ENCODE data around the gene KIRREL3. TPM values are rescaled to one million over a fixed set of nuclear protein-coding genes. Genes with fewer than 3 reads are reported as not detected.

Gene KIRREL3
- total and polyA plus RNA-seq, 5 donors: 0.74 to 1.2 (median 1.0) TPM

- H3K4me1 ChIP-seq (ENCODE audit: control insufficient read depth, insufficient read depth, low read length): peaks cover 2% of the 10 kb centered on the region
- H3K27me3 ChIP-seq (ENCODE audit: control insufficient read depth, insufficient read depth): no peaks in the 10 kb centered on the region
- peak; percentile 83 to 92 (median 89) for DNase-seq
- peak overlapping the region; percentile 89 for H3K27ac ChIP-seq (ENCODE audit: low read length)
- H3K4me3 ChIP-seq (ENCODE audit: low read length): no peak overlapping the region
- intact Hi-C loops (cut with DNase I): loop anchor here (1.0 to 5.0 kb wide), 5 partner anchors 38 to 172 kb away; no protein-coding TSS in a partner anchor
- peak; percentile 85 to 89 for ATAC-seq
- WGBS: 6% methylated on average over 19 of the region's 19 CpGs
- no peaks in the 10 kb centered on the region for H3K9me3 ChIP-seq (ENCODE audit: control insufficient read depth, low read length)
These were observed 519.9 kb downstream of the KIRREL3 start for GRCh38 chr11:126480410-126481302.

DNA sequence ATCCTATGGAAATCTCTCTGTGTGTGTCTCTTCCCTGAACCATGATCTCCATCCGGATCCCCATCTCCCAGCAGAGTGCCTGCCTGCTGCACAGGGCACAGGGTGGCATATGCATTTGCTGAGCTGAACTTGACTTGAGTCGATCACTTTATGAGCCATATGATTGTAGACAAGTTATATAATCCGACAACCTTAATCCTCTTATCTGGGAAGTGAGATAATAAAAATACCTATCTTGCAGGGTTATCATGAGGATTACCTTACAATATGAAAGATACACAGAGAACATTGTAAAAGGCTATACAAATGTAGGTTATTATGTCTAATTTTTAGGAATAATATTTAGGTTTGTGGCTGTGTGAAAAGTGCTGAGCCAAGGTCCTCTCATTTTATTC, 520.6 kb downstream of the KIRREL3 start:
- no peak overlapping the region for H3K4me3 ChIP-seq (ENCODE audit: low read length)
- whole genome bisulfite sequencing: 92% methylated on average over 3 of the region's 3 CpGs
- intact Hi-C loops (cut with DNase I): loop anchor here (1.0 to 5.0 kb wide), 5 partner anchors 38 to 171 kb away; no protein-coding TSS in a partner anchor
- H3K27me3 ChIP-seq (ENCODE audit: control insufficient read depth, insufficient read depth): no peaks in the 10 kb centered on the region
- no peak overlapping the region for H3K27ac ChIP-seq (ENCODE audit: low read length)
- DNase-seq: no peak
- no peaks in the 10 kb centered on the region for H3K9me3 ChIP-seq (ENCODE audit: control insufficient read depth, low read length)
- ATAC-seq: no peak
- H3K4me1 ChIP-seq (ENCODE audit: control insufficient read depth, insufficient read depth, low read length): peaks cover 2% of the 10 kb centered on the region

DNA sequence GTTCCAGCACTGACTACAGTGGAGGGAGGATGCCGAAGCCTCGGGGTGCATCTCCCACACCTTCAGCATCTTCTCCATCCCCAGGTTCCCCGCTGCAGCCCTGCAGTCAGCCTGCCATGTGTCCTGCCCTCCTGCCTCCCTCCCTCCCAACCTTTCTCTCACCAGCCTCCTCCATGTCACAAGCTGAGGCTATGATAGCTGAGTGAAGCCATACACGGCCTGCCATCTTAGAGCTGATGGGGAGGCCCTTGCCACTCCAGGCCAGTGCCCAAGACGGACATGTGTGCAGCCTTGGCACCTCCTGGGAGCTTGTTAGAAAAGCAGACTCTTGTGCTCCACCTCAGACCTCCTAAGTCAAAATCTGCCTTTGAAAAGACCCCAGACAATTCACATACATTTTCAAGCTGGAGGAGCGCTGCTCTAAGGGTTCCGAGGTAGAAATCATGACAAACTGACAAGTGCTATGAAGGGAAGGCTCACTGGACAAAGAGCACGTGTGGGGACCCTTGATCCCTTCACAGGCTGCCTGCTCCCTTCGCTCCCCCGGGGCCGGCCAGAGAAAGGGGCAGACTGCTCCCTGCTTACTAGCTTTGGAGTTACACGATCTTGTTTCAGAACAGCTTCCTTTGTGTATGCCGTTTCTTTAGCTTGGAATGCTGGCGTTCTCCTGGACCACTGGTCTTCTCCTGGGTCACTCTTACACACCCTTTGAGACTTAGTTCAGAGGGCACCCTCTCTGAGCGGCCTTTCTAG, 521.2 kb downstream of the KIRREL3 start:
- intact Hi-C loops (cut with DNase I): loop anchor here in 1 of 4 donors (5.0 kb wide), 1 partner anchor 37 kb away; no protein-coding TSS in a partner anchor
- DNase-seq (peak in 1 of 3 donors; percentile 22), ATAC-seq (no peak)
- H3K9me3 ChIP-seq (ENCODE audit: control insufficient read depth, low read length): no peaks in the 10 kb centered on the region
- H3K27me3 ChIP-seq (ENCODE audit: control insufficient read depth, insufficient read depth): no peaks in the 10 kb centered on the region
- 88% methylated on average over 15 of the region's 15 CpGs for WGBS
- no peak overlapping the region for H3K4me3 ChIP-seq (ENCODE audit: low read length)
- H3K4me1 ChIP-seq (ENCODE audit: control insufficient read depth, insufficient read depth, low read length): peaks cover 2% of the 10 kb centered on the region
- no peak overlapping the region for H3K27ac ChIP-seq (ENCODE audit: low read length)

GRCh38 chr11:126478466-126478865, 522.1 kb downstream of the KIRREL3 start:
- no peak for ATAC-seq
- no peaks in the 10 kb centered on the region for H3K27me3 ChIP-seq (ENCODE audit: control insufficient read depth, insufficient read depth)
- H3K27ac ChIP-seq (ENCODE audit: low read length): no peak overlapping the region
- H3K9me3 ChIP-seq (ENCODE audit: control insufficient read depth, low read length): no peaks in the 10 kb centered on the region
- peaks cover 2% of the 10 kb centered on the region for H3K4me1 ChIP-seq (ENCODE audit: control insufficient read depth, insufficient read depth, low read length)
- intact Hi-C loops (cut with DNase I): loop anchor here in 1 of 4 donors (5.0 kb wide), 1 partner anchor 36 kb away; no protein-coding TSS in a partner anchor
- no peak overlapping the region for H3K4me3 ChIP-seq (ENCODE audit: low read length)
- no peak for DNase-seq
- 87% methylated on average over 5 of the region's 5 CpGs for WGBS

DNA sequence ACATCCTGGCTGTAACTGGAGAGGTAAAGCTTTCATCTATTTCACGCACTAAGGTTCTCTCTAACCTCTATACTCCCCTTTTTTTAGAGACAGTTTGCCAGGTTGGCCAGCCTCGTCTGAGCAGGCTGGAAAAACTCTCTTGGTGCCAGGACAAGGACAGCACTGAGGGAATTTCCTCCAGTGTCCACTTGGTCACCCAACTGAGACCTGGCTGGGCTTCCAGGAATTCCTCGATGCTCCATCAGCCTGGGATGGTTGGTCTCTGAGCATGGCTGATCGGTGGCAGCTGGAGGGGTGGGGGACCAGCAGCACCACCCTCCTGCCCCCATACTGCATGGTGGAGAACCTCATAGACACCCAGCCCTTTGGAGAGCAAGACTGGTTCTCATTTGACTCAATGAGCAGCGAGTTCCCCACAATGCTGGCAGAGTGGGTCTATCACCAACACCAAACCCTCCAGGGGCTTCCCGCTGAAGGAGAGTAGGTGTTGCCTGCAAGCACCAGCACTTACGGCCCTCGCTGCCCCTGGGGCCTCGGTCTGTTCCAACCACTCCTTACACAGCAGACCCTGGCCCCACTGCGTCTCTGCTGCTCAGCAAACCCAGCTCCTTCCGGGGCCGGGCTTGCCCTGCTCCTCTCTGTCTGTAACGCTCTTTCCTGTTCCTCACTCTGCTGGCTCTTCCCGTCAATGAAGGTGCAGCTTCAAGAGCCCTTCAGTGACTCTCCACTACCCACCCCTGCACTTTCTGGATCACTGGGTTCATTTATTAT, 522.9 kb downstream of the KIRREL3 start:
- H3K9me3 ChIP-seq (ENCODE audit: control insufficient read depth, low read length): no peaks in the 10 kb centered on the region
- intact Hi-C loops (cut with DNase I): loop anchor here in 1 of 4 donors (5.0 kb wide), 1 partner anchor 35 kb away; no protein-coding TSS in a partner anchor
- ATAC-seq (no peak), DNase-seq (peak in 1 of 3 donors; percentile 61)
- H3K4me1 ChIP-seq (ENCODE audit: control insufficient read depth, insufficient read depth, low read length): peaks cover 2% of the 10 kb centered on the region
- no peak overlapping the region for H3K4me3 ChIP-seq (ENCODE audit: low read length)
- 73% methylated on average over 14 of the region's 14 CpGs for WGBS
- H3K27me3 ChIP-seq (ENCODE audit: control insufficient read depth, insufficient read depth): no peaks in the 10 kb centered on the region
- H3K27ac ChIP-seq (ENCODE audit: low read length): no peak overlapping the region

DNA sequence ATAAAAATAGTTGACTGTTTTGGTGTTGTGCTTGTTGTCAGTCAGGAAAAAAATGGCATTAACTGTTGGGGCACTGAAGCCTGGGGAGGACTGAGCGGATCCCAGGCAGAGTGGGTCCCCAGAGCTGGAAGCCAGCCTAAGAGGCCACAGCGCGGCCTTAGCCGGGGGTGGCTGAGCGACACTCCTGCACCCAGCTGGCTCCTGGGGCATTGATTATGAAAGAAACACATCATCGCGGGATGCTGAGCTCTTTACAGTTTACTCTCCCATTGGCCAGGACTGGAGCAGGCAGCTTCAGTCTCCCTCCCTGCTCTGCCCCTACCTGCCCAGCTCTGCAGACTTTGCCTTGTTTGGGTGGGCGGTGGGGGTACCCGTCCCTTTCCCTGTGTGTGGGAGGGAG, 523.6 kb downstream of the KIRREL3 start:
- Histone ChIP-seq H3K27ac (ENCODE audit: low read length) (no peak overlapping the region), H3K4me3 (ENCODE audit: low read length) (no peak overlapping the region), H3K9me3 (ENCODE audit: control insufficient read depth, low read length) (no peaks in the 10 kb centered on the region), H3K27me3 (ENCODE audit: control insufficient read depth, insufficient read depth) (no peaks in the 10 kb centered on the region), H3K4me1 (ENCODE audit: control insufficient read depth, insufficient read depth, low read length) (peaks cover 2% of the 10 kb centered on the region)
- ATAC-seq: no peak
- intact Hi-C loops (cut with DNase I): loop anchor here in 1 of 4 donors (5.0 kb wide), 1 partner anchor 35 kb away; no protein-coding TSS in a partner anchor
- peak in 1 of 3 donors; percentile 20 for DNase-seq
- 84% methylated on average over 9 of the region's 9 CpGs for WGBS

DNA sequence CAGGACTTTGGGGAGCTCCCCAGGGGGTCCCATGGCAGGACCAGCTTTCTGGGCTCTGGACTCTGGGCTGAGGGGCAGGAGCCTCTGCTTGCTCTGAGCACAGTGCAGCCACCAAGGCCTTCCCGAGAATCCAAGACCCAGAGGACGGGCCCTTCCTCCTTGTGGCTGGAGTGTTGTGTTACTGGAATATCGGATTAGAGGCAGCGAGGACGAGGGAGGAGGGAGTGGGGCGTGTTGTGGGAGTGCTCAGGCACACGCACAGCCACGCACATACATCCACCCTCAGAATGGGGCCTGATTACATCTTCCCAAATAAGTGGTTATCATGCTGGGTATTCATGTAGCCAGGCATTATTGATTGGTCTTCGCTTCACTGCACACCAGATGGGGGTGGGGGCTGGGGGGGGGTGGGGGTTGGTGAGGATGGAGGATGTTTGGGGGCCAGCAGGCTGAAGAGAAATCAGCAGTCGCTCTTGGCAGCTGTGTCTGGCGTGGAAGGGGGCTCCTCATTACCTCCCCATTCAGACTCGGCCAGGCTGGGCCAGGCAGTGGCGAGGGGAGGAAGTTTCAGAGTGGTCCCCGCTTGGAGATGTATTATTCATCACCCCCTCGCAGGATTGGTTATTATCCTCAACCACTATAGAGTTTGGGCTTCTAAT, 524.2 kb downstream of the KIRREL3 start:
- peaks cover 2% of the 10 kb centered on the region for H3K4me1 ChIP-seq (ENCODE audit: control insufficient read depth, insufficient read depth, low read length)
- WGBS: 86% methylated on average over 15 of the region's 15 CpGs
- intact Hi-C loops (cut with DNase I): loop anchor here in 1 of 4 donors (5.0 kb wide), 1 partner anchor 34 kb away; no protein-coding TSS in a partner anchor
- ATAC-seq: no peak
- DNase-seq: peak in 1 of 3 donors; percentile 38
- no peaks in the 10 kb centered on the region for H3K27me3 ChIP-seq (ENCODE audit: control insufficient read depth, insufficient read depth)
- H3K27ac ChIP-seq (ENCODE audit: low read length): no peak overlapping the region
- H3K4me3 ChIP-seq (ENCODE audit: low read length): no peak overlapping the region
- H3K9me3 ChIP-seq (ENCODE audit: control insufficient read depth, low read length): no peaks in the 10 kb centered on the region

GRCh38 chr11:126475014-126475991, 525.3 kb downstream of the KIRREL3 start:
- H3K4me1 ChIP-seq (ENCODE audit: control insufficient read depth, insufficient read depth, low read length): no peaks in the 10 kb centered on the region
- H3K9me3 ChIP-seq (ENCODE audit: control insufficient read depth, low read length): no peaks in the 10 kb centered on the region
- DNase-seq (peak in 2 of 3 donors; percentile 60 to 74), ATAC-seq (peak; percentile 32 to 40)
- H3K4me3 ChIP-seq (ENCODE audit: low read length): no peak overlapping the region
- 63% methylated on average over 26 of the region's 26 CpGs for WGBS
- H3K27me3 ChIP-seq (ENCODE audit: control insufficient read depth, insufficient read depth): no peaks in the 10 kb centered on the region
- intact Hi-C loops (cut with DNase I): loop anchor here in 1 of 4 donors (5.0 kb wide), 1 partner anchor 33 kb away; no protein-coding TSS in a partner anchor
- no peak overlapping the region for H3K27ac ChIP-seq (ENCODE audit: low read length)

DNA sequence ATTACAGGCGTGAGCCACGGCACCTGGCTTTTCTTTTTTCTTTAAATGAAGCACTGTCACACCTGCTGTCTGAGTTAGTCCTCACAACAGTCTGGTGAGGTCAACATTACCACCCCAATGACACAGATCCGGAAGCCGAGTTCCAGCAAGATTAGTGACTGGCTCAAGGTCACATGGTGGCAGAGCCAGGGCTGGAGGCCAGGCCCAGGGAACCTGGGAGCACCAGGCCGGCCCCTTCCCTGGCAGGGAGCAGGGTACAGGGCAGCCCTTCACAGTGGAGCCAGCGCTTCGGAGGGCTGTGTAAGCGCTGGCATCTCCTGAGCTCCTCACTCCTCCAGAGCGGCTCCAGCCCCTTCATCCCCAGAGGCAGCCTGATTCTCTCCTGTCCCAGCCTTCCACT, 526.4 kb downstream of the KIRREL3 start:
- Histone ChIP-seq H3K27me3 (ENCODE audit: control insufficient read depth, insufficient read depth) (no peaks in the 10 kb centered on the region), H3K4me3 (ENCODE audit: low read length) (no peak overlapping the region), H3K4me1 (ENCODE audit: control insufficient read depth, insufficient read depth, low read length) (no peaks in the 10 kb centered on the region), H3K9me3 (ENCODE audit: control insufficient read depth, low read length) (no peaks in the 10 kb centered on the region), H3K27ac (ENCODE audit: low read length) (no peak overlapping the region)
- 83% methylated on average over 9 of the region's 9 CpGs for WGBS
- peak in 2 of 3 donors; percentile 16 to 32 for DNase-seq
- intact Hi-C loops (cut with DNase I): no loop called here
- no peak for ATAC-seq

Measured in right cardiac atrium (tissue), 5 donors.